Tibial nerve (tissue), 4 donors: Measurements from ENCODE around the gene PCDHGA3. TPM values are rescaled to one million over a fixed set of nuclear protein-coding genes. Genes with fewer than 3 reads are reported as not detected.
"Not testable (repeated sequence)": the region's sequence is repeated elsewhere in the genome, so short reads cannot be mapped to it uniquely, and the experiment has no call there.

ENCODE experiments used
- DNase-seq, 2 donors: peaks; one replicate each; pipeline ENCODE4 v3.0.0-alpha.2; 2019; ENCODE audit warnings: low spot score in 2 of 2
- H3K27ac ChIP-seq, 4 donors: fragments of 200-600 bp; sonication (generic) in 3 of 4; one replicate each; pipeline ENCODE4 v1.5.1; 2017 to 2019; ENCODE audit warnings: mild to moderate bottlenecking in 1 of 4
- H3K27me3 ChIP-seq, 2 donors: fragments of 200-600 bp; sonication (generic) in 1 of 2; one replicate each; pipeline versions ENCODE4 v1.5.1 to v1.6.0; 2017 to 2019
- H3K36me3 ChIP-seq, 3 donors: fragments of 200-600 bp; sonication (generic); one replicate each; pipeline ENCODE4 v1.5.1; 2018 to 2019
- H3K4me1 ChIP-seq, 4 donors: fragments of 200-600 bp; sonication (generic) in 3 of 4; one replicate each; pipeline ENCODE4 v1.5.1; 2017 to 2019
- H3K4me3 ChIP-seq, 4 donors: fragments of 200-600 bp; sonication (generic) in 3 of 4; one replicate each; pipeline ENCODE4 v1.5.1; 2017 to 2019; ENCODE audit warnings: mild to moderate bottlenecking in 1 of 4, moderate library complexity in 1 of 4
- H3K9me3 ChIP-seq, 4 donors: fragments of 200-600 bp; sonication (generic) in 3 of 4; one replicate each; pipeline ENCODE4 v1.5.1; 2017 to 2019
- EP300 ChIP-seq, 2 donors: sonication (generic); formaldehyde crosslinking; IDR thresholded peaks; one replicate each; pipeline ENCODE4 v1.6.1; 2017; ENCODE audit warnings: antibody characterized with exemption in 2 of 2, mild to moderate bottlenecking in 1 of 2
- POLR2A ChIP-seq, 2 donors: fragments of 450-650 bp; IDR thresholded peaks; one replicate each; pipeline ENCODE4 v1.6.1; 2017; ENCODE audit warnings: antibody characterized with exemption in 2 of 2, mild to moderate bottlenecking in 2 of 2, moderate library complexity in 2 of 2
- WGBS, 2 donors: methylation state at CpG; one replicate each; pipeline ENCODE4 v1.1.5; 2018; 5-methylcytosine and 5-hydroxymethylcytosine counted together
- total RNA-seq, 4 donors: library from RNA; depleted of rRNA; stranded (reverse); fragments of >200 nt; gene quantifications; one replicate each; pipeline ENCODE4 v1.1.0, GENCODE V29; 2016
- TF ChIP-seq, protein P1 (sequence below), 5 experiments: fragments of 200-600 bp in 3 of 5; fragments of 450-650 bp in 2 of 5; sonication (generic) in 3 of 5; IDR thresholded peaks; one replicate each; pipeline ENCODE4 v1.5.1; 2016 to 2019; ENCODE audit warnings: antibody characterized with exemption in 5 of 5, mild to moderate bottlenecking in 3 of 5, moderate library complexity in 2 of 5

The PCDHGA3 gene
- total RNA-seq, 4 donors from 2014 or later, result 6.5 to 10.5 (median 8.7) TPM

DNA sequence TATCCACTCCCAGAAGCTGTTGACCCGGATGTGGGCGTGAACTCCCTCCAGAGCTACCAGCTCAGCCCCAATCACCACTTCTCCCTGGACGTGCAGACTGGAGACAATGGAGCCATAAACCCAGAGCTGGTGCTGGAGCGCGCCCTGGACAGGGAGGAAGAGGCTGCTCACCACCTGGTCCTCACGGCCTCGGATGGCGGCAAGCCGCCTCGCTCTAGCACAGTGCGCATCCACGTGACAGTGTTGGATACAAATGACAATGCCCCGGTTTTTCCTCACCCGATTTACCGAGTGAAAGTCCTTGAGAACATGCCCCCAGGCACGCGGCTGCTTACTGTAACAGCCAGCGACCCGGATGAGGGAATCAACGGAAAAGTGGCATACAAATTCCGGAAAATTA is 49.6 kb downstream of the PCDHGA3 start:
- Histone ChIP-seq H3K27ac (no peak overlapping the region), H3K9me3 (peaks cover 12 to 97% (median 50%) of the 10 kb centered on the region in 4 donors), H3K36me3 (peaks cover 0 to 29% (median 0%) of the 10 kb centered on the region in 3 donors), H3K4me1 (no peaks in the 10 kb centered on the region), H3K27me3 (no peaks in the 10 kb centered on the region), H3K4me3 (no peak overlapping the region)
- WGBS, 2 donors, result 41 to 44% methylated on average over 21 of the region's 21 CpGs
- no peak for DNase-seq
- TF ChIP-seq, protein P1, sequence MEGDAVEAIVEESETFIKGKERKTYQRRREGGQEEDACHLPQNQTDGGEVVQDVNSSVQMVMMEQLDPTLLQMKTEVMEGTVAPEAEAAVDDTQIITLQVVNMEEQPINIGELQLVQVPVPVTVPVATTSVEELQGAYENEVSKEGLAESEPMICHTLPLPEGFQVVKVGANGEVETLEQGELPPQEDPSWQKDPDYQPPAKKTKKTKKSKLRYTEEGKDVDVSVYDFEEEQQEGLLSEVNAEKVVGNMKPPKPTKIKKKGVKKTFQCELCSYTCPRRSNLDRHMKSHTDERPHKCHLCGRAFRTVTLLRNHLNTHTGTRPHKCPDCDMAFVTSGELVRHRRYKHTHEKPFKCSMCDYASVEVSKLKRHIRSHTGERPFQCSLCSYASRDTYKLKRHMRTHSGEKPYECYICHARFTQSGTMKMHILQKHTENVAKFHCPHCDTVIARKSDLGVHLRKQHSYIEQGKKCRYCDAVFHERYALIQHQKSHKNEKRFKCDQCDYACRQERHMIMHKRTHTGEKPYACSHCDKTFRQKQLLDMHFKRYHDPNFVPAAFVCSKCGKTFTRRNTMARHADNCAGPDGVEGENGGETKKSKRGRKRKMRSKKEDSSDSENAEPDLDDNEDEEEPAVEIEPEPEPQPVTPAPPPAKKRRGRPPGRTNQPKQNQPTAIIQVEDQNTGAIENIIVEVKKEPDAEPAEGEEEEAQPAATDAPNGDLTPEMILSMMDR (IDR thresholded peaks at IDR 0.05), result no peak
- TF ChIP-seq POLR2A (IDR thresholded peaks at IDR 0.05), result no peak
- TF ChIP-seq EP300 (IDR thresholded peaks at IDR 0.05), result no peak

DNA sequence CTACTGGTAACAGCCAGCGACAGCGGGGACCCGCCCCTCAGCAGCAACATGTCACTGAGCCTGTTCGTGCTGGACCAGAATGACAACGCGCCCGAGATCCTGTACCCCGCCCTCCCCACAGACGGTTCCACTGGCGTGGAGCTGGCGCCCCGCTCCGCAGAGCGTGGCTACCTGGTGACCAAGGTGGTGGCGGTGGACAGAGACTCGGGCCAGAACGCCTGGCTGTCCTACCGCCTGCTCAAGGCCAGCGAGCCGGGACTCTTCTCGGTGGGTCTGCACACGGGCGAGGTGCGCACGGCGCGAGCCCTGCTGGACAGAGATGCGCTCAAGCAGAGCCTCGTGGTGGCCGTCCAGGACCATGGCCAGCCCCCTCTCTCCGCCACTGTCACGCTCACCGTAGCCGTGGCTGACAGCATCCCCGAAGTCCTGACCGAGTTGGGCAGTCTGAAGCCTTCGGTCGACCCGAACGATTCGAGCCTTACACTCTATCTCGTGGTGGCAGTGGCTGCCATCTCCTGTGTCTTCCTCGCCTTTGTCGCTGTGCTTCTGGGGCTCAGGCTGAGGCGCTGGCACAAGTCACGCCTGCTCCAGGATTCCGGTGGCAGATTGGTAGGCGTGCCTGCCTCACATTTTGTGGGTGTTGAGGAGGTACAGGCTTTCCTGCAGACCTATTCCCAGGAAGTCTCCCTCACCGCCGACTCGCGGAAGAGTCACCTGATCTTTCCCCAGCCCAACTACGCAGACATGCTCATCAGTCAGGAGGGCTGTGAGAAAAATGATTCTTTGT is 51.0 kb downstream of the PCDHGA3 start:
- DNase-seq, H3K4me1 ChIP-seq, H3K27me3 ChIP-seq, H3K27ac ChIP-seq, H3K4me3 ChIP-seq: not testable (repeated sequence)
- Histone ChIP-seq H3K36me3 (peaks cover 0 to 20% (median 0%) of the 10 kb centered on the region in 3 donors), H3K9me3 (peaks cover 9 to 97% (median 50%) of the 10 kb centered on the region in 4 donors)
- WGBS, 2 donors, result 44 to 50% methylated on average over 29 to 34 of the region's 53 CpGs

Other genes with a start within 250 kb of the PCDHGA3 start
- gene PCDHB2, start 249.2 kb upstream of the PCDHGA3 start, total RNA-seq, result 1 to 10 TPM; 1.7 to 7.5 (median 4.6) TPM
- 1 to 10 TPM; 3.9 to 7.4 (median 4.9) TPM for gene PCDHB3, start 243.4 kb upstream of the PCDHGA3 start, total RNA-seq
- gene PCDHB4, start 222.0 kb upstream of the PCDHGA3 start, total RNA-seq, result 10 to 100 TPM in 3 of 4 donors, 1 to 10 TPM in 1; 7.3 to 19.8 (median 14.8) TPM
- 10 to 100 TPM in 2 of 4 donors, 1 to 10 TPM in 2; 5.9 to 15.5 (median 9.6) TPM for gene PCDHB5, start 208.6 kb upstream of the PCDHGA3 start, total RNA-seq
- gene PCDHB6, start 193.8 kb upstream of the PCDHGA3 start, total RNA-seq, result 1 to 10 TPM; 1.8 to 3.7 (median 2.4) TPM
- gene PCDHB7, start 171.2 kb upstream of the PCDHGA3 start, total RNA-seq, result 1 to 10 TPM; 4.4 to 7.1 (median 5.5) TPM
- gene PCDHB8, start 166.0 kb upstream of the PCDHGA3 start, total RNA-seq, result 1 to 10 TPM; 1.0 to 4.2 (median 3.5) TPM
- gene PCDHB16, start 161.4 kb upstream of the PCDHGA3 start, total RNA-seq, result 10 to 100 TPM in 3 of 4 donors, 1 to 10 TPM in 1; 9.2 to 17.7 (median 14.6) TPM
- gene PCDHB9, start 156.7 kb upstream of the PCDHGA3 start, total RNA-seq, result 1 to 10 TPM; 4.6 to 9.2 (median 7.4) TPM
- 10 to 100 TPM in 1 of 4 donors, 1 to 10 TPM in 3; 4.8 to 10.4 (median 5.6) TPM for gene PCDHB10, start 151.5 kb upstream of the PCDHGA3 start, total RNA-seq
- 1 to 10 TPM; 6.9 to 8.6 (median 7.6) TPM for gene PCDHB11, start 144.2 kb upstream of the PCDHGA3 start, total RNA-seq
- 10 to 100 TPM in 3 of 4 donors, 1 to 10 TPM in 1; 5.7 to 12.6 (median 12.2) TPM for gene PCDHB12, start 135.1 kb upstream of the PCDHGA3 start, total RNA-seq
- 1 to 10 TPM; 8.2 to 9.8 (median 9.2) TPM for gene PCDHB13, start 129.9 kb upstream of the PCDHGA3 start, total RNA-seq
- gene PCDHB14, start 120.5 kb upstream of the PCDHGA3 start, total RNA-seq, result 10 to 100 TPM in 2 of 4 donors, 1 to 10 TPM in 2; 6.6 to 13.0 (median 10.3) TPM
- gene PCDHB15, start 98.4 kb upstream of the PCDHGA3 start, total RNA-seq, result 1 to 10 TPM; 5.4 to 7.6 (median 6.4) TPM
- gene SLC25A2, start 39.8 kb upstream of the PCDHGA3 start, total RNA-seq, result 1 to 10 TPM in 1 of 4 donors, under 1 TPM in 1, not detected in 2; 0.42 to 4.8 TPM
- gene TAF7, start 23.0 kb upstream of the PCDHGA3 start, total RNA-seq, result 10 to 100 TPM; 49.5 to 80.0 (median 59.5) TPM
- 1 to 10 TPM in 3 of 4 donors, under 1 TPM in 1; 0.90 to 2.5 (median 1.8) TPM for gene PCDHGA1, start 13.3 kb upstream of the PCDHGA3 start, total RNA-seq
- gene PCDHGA2, start 5.1 kb upstream of the PCDHGA3 start, total RNA-seq, result 10 to 100 TPM in 3 of 4 donors, 1 to 10 TPM in 1; 9.6 to 20.4 (median 12.7) TPM
- 1 to 10 TPM; 4.3 to 8.4 (median 6.8) TPM for gene PCDHGB1, start 6.3 kb downstream of the PCDHGA3 start, total RNA-seq
- 10 to 100 TPM in 2 of 4 donors, 1 to 10 TPM in 2; 5.1 to 13.5 (median 9.2) TPM for gene PCDHGA4, start 11.2 kb downstream of the PCDHGA3 start, total RNA-seq
- gene PCDHGB2, start 16.2 kb downstream of the PCDHGA3 start, total RNA-seq, result 10 to 100 TPM in 2 of 4 donors, 1 to 10 TPM in 2; 9.2 to 14.0 (median 10.4) TPM
- gene PCDHGA5, start 20.3 kb downstream of the PCDHGA3 start, total RNA-seq, result 10 to 100 TPM in 3 of 4 donors, 1 to 10 TPM in 1; 8.2 to 13.2 (median 12.1) TPM
- 10 to 100 TPM in 2 of 4 donors, 1 to 10 TPM in 2; 7.8 to 12.4 (median 10.1) TPM for gene PCDHGB3, start 26.4 kb downstream of the PCDHGA3 start, total RNA-seq
- 10 to 100 TPM in 2 of 4 donors, 1 to 10 TPM in 2; 7.4 to 12.3 (median 10.1) TPM for gene PCDHGA6, start 30.1 kb downstream of the PCDHGA3 start, total RNA-seq
- 10 to 100 TPM in 1 of 4 donors, 1 to 10 TPM in 3; 7.6 to 12.2 (median 9.2) TPM for gene PCDHGA7, start 38.9 kb downstream of the PCDHGA3 start, total RNA-seq
- 10 to 100 TPM in 3 of 4 donors, 1 to 10 TPM in 1; 9.3 to 12.3 (median 11.1) TPM for gene PCDHGB4, start 43.9 kb downstream of the PCDHGA3 start, total RNA-seq
- gene PCDHGA8, start 48.8 kb downstream of the PCDHGA3 start, total RNA-seq, result 1 to 10 TPM; 5.5 to 9.3 (median 6.6) TPM
- gene PCDHGB5, start 54.1 kb downstream of the PCDHGA3 start, total RNA-seq, result 10 to 100 TPM in 3 of 4 donors, 1 to 10 TPM in 1; 9.9 to 22.4 (median 16.2) TPM
- 10 to 100 TPM in 3 of 4 donors, 1 to 10 TPM in 1; 8.4 to 13.8 (median 11.9) TPM for gene PCDHGA9, start 58.9 kb downstream of the PCDHGA3 start, total RNA-seq
- gene PCDHGB6, start 64.2 kb downstream of the PCDHGA3 start, total RNA-seq, result 10 to 100 TPM in 3 of 4 donors, 1 to 10 TPM in 1; 9.2 to 16.8 (median 13.9) TPM
- 10 to 100 TPM in 2 of 4 donors, 1 to 10 TPM in 2; 7.6 to 15.0 (median 10.6) TPM for gene PCDHGA10, start 69.2 kb downstream of the PCDHGA3 start, total RNA-seq
- 10 to 100 TPM; 14.6 to 19.2 (median 18.0) TPM for gene PCDHGB7, start 73.8 kb downstream of the PCDHGA3 start, total RNA-seq
- 1 to 10 TPM; 8.3 to 9.3 (median 8.9) TPM for gene PCDHGA11, start 77.2 kb downstream of the PCDHGA3 start, total RNA-seq
- 10 to 100 TPM in 2 of 4 donors, 1 to 10 TPM in 2; 7.9 to 19.8 (median 10.1) TPM for gene PCDHGA12, start 86.7 kb downstream of the PCDHGA3 start, total RNA-seq
- 10 to 100 TPM; 40.4 to 77.7 (median 56.3) TPM for gene PCDHGC3, start 132.1 kb downstream of the PCDHGA3 start, total RNA-seq
- 10 to 100 TPM in 1 of 4 donors, 1 to 10 TPM in 3; 3.3 to 11.7 (median 5.1) TPM for gene PCDHGC4, start 141.2 kb downstream of the PCDHGA3 start, total RNA-seq
- 1 to 10 TPM; 3.1 to 5.9 (median 3.8) TPM for gene PCDHGC5, start 145.3 kb downstream of the PCDHGA3 start, total RNA-seq